DMS 273 treated with DMSO at 0.1 percent for 48 hours (cell line): ENCODE results near the gene NFYC.
"Not testable (repeated sequence)": the region's sequence is repeated elsewhere in the genome, so short reads cannot be mapped to it uniquely, and the experiment has no call there.

Experiments used
- DNase-seq: peaks from one replicate; lab custom pipeline; 2025; lab: John Stamatoyannopoulos, UW

NFYC gene

GRCh38 chr1:40665335-40666171, 26.0 kb upstream of the NFYC start, which contains the start of gene RIMS3:
Gene RIMS3, minus strand, starts transcription at chr1:40665682. Its CDS starts 23,757 bp downstream, at chr1:40641925.
- DNase-seq, result peak; percentile 100

- DNase-seq, result peak; percentile 100
These were observed 22.6 kb upstream of the NFYC start for GRCh38 chr1:40668769-40669525.

- no peak for DNase-seq
These were observed 18.1 kb upstream of the NFYC start for GRCh38 chr1:40673452-40673851.

- DNase-seq, result no peak
These were observed 15.0 kb upstream of the NFYC start for GRCh38 chr1:40676501-40676900.

GRCh38 chr1:40679165-40679953, 12.1 kb upstream of the NFYC start:
- DNase-seq, result no peak

- no peak for DNase-seq
These were observed 6.8 kb upstream of the NFYC start for GRCh38 chr1:40684669-40685068.

- DNase-seq, result no peak
These were observed 4.4 kb upstream of the NFYC start for GRCh38 chr1:40687059-40687458.

GRCh38 chr1:40687661-40688060, 3.8 kb upstream of the NFYC start:
- DNase-seq, result no peak

- DNase-seq, result no peak
These were observed 1.8 kb upstream of the NFYC start for GRCh38 chr1:40689737-40690136.

- DNase-seq, result no peak
These were observed 550 bp upstream of the NFYC start for GRCh38 chr1:40690771-40691537.

- peak; percentile 99 for DNase-seq
These were observed 958 bp downstream of the NFYC start for GRCh38 chr1:40692429-40692895.

GRCh38 chr1:40693425-40693824, 1.9 kb downstream of the NFYC start:
- no peak for DNase-seq

- no peak for DNase-seq
These were observed 2.9 kb downstream of the NFYC start for GRCh38 chr1:40694353-40694874.

GRCh38 chr1:40696294-40696693, 4.8 kb downstream of the NFYC start:
- DNase-seq, result no peak

GRCh38 chr1:40697436-40697835, 5.9 kb downstream of the NFYC start:
- no peak for DNase-seq

- no peak for DNase-seq
These were observed 8.3 kb downstream of the NFYC start for GRCh38 chr1:40699787-40700186.

GRCh38 chr1:40701684-40702083, 10.2 kb downstream of the NFYC start:
- no peak for DNase-seq

GRCh38 chr1:40702810-40703209, 11.3 kb downstream of the NFYC start:
- DNase-seq, result not testable (repeated sequence)

GRCh38 chr1:40703316-40703715, 11.8 kb downstream of the NFYC start:
- DNase-seq, result no peak

- no peak for DNase-seq
These were observed 13.6 kb downstream of the NFYC start for GRCh38 chr1:40704817-40705733.
